RWPE1 (cell line): ENCODE data around the gene VAMP1.

Source experiments
- CTCF ChIA-PET: fragments of 350-600 bp; sonication (Branson Sonifier 250); formaldehyde crosslinking; extraction: SDS; loops from one replicate; lab custom pipeline; 2021; lab: Yijun Ruan, JAX
- POLR2A ChIA-PET: fragments of 400-600 bp; formaldehyde crosslinking; extraction: SDS; loops from one replicate; lab custom pipeline; 2020; ENCODE audit warnings: antibody characterized with exemption; ENCODE audit not compliant: low non-redundant PET; lab: Yijun Ruan, JAX
- DNase-seq: peaks from one replicate; pipeline ENCODE4 v3.0.0; 2012; ENCODE audit warnings: low spot score
- H3K27ac ChIP-seq: fragments of 450-650 bp; 2 replicates; pipeline ENCODE4 v1.5.1; 2017
- TF ChIP-seq, protein P1 (sequence below): fragments of 450-650 bp; conservative IDR thresholded peaks from 2 replicates; pipeline ENCODE4 v1.5.1; 2017; ENCODE audit warnings: low read depth, mild to moderate bottlenecking

The VAMP1 gene

DNA sequence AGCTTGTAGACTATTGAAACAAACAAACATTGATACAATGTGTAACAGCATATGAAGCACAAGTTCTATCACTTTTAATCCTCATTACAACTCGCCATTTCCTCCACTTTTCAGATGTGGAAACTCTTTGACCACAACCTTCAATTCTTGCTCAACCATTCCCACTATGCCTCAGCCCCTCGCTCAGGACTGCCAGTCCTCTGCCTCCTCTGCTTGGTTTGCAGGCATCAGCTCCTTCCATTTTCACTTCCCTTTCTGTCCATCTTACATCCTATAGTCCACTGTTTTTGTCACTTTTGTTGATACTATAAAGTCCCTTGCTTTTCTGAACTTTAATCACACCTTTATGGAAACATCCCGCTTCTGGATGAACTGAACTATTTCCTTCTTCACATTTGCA is 53.9 kb downstream of the VAMP1 start:
- TF ChIP-seq, protein P1, sequence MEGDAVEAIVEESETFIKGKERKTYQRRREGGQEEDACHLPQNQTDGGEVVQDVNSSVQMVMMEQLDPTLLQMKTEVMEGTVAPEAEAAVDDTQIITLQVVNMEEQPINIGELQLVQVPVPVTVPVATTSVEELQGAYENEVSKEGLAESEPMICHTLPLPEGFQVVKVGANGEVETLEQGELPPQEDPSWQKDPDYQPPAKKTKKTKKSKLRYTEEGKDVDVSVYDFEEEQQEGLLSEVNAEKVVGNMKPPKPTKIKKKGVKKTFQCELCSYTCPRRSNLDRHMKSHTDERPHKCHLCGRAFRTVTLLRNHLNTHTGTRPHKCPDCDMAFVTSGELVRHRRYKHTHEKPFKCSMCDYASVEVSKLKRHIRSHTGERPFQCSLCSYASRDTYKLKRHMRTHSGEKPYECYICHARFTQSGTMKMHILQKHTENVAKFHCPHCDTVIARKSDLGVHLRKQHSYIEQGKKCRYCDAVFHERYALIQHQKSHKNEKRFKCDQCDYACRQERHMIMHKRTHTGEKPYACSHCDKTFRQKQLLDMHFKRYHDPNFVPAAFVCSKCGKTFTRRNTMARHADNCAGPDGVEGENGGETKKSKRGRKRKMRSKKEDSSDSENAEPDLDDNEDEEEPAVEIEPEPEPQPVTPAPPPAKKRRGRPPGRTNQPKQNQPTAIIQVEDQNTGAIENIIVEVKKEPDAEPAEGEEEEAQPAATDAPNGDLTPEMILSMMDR = no peak
- DNase-seq = no peak
- POLR2A ChIA-PET = no interaction called here
- no peak overlapping the region for H3K27ac ChIP-seq
- CTCF ChIA-PET = interaction anchor here (0.5 to 0.7 kb wide), 2 partner anchors 20 to 79 kb away, joined by 3 to 7 read pairs; no protein-coding TSS in a partner anchor
